ENCODE data around the gene BICD2.

The BICD2 gene

DNA sequence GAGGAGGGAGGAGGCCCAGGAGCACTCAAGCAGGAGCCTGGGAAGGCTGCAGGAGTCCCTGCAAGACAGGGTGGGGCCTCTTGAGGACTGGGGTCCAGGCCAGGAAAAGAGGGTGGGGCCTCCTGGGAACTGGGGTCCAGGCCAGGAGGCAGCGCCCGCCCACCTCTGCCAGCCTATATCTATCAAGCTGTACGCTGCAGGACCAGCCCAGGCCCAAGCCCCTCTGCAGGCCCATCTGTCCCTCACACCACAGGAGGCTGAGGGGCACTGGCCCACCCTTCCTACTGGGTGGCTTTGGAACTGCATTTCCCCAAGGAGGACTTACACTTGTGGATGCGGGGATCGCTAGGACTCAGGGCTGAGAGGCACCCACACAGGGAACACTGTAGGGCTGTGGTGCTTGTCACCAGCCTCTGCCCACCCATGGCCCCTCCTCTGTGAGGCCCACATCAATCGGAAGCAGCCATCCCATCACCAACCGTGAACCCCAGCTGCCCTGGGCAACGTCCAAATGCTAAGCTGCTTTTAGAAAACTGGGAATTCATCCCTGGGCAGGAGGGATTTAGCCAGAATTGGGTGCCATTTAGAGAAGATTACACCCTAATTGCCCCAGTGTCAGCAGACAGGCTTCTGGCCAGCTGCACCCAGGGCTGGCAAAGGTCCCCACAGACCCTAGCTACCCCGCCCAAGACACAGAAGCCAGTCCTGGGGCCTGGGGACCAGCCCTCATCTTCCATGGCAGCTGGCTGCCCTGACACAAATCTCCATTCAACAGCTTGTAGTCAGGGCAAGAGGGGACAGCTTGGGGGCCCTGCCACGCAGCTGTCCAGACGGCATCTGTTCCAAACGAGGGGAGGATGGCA is 15.3 kb downstream of the BICD2 start:
- no peak for DNase-seq (ENCODE audit: low read depth in 3 of 3, low spot score in 1 of 3)

DNA sequence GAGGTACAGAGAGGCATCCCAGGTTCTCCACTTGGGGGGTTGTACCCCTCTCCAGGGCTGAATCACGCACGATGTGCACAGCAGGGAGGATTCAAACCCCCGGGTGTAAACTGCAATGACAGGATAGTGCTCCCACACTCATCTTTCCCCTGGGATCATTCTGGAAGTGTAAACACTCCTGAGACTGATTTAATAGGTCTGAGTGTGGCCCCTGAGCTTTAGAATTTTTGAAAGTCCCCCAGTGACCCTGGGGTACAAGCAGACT is 16.5 kb downstream of the BICD2 start:
- no peak for DNase-seq (ENCODE audit: low read depth in 3 of 3, low spot score in 1 of 3)

DNA sequence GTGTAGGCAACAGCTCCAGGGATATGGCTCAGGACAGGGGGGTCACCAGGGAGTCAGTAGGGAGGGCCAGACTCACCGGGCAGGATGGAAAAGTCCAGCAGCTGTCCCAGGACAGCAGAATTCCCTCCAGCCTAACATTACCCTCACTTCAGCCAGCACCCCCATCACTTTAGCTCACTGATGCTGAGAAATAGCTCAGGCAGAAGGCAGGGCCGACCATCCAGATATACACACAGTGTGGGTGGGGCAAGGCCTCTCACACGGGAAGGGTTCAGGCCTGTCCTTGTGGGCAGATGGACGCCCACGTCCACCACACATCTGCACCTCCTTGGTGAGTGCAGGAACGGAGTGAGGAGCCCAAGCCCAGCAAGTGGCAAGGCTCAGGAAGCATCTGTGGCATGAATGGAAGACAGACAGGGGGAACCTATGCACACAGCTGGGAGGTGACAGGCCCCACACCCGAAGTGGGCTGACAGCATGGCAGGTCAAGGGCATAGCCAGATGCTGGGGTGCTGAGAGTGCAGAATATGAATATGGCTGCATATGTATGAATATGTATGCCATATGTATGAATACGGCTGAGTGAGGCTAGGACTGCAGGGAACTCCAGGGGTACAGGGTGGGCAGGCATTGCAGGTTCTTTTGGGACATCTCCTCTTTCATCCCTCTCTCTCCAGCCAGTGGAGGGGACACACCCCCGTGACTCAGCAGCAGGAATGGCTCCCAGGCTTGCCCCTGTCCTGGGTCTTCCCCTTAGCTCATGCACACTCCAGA is 17.0 kb downstream of the BICD2 start:
- no peak for DNase-seq (ENCODE audit: low read depth in 3 of 3, low spot score in 1 of 3)

DNA sequence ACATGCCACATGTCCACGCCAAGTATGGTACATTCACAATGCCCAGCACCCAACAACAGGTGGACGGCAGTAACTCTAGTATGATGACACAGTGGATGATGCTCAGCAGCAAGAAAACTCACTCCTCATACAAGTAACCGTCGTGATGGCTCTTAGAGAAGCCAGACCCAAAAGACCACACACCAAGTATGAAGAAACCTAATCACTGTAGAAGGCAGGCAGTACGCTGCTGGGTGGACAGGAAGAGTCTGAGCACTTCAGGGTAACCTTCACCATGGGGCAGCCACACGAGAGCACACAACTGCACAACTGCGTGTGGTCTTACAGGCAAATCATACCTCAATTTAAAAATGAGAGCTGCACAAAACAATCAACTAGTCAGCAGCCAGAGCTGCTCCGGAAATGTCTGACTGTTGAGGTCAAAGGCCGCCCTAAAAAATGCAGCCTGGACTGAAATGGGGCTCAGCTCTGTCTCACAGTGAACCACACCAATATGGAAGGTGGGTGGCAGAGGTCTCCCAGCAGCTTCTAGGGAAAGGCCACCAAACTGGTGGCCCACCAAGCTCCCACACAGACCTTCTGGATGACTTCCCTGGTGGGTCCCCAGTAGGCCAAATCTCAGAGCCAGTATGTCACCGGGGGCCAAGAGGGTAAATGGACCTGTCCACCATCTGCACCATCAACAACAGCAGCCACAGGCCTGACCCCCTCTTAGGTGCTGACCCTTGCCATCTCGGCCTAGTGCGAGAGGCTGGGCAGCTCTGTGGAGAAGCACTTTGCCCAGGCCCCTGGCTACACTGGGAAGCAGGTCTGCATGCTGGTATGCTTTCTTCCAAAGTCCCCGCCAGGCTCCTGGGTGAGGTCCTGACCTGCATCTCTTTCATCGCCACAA is 17.8 kb downstream of the BICD2 start:
- no peak for DNase-seq (ENCODE audit: low read depth in 3 of 3, low spot score in 1 of 3)

DNA sequence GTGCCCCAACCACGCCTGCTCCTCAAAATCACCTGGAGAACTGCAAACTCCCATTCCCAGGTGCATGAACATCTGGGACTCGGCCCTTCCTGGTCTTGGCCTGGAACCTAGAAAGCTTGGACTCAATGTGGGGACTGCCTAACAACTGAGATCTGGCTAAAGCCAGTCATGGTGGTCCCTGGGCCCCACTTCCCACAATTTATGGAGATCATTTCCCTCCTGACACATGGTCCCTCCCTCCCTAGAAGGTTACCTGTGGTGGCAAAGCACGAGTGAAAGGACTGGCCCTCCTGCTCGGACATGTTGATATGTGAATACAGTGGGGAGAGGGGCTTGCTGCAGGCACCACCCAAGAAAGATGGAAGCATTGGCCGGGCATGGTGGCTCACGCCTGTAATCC is 18.8 kb downstream of the BICD2 start:
- DNase-seq (ENCODE audit: low read depth in 3 of 3, low spot score in 1 of 3), result no peak

DNA sequence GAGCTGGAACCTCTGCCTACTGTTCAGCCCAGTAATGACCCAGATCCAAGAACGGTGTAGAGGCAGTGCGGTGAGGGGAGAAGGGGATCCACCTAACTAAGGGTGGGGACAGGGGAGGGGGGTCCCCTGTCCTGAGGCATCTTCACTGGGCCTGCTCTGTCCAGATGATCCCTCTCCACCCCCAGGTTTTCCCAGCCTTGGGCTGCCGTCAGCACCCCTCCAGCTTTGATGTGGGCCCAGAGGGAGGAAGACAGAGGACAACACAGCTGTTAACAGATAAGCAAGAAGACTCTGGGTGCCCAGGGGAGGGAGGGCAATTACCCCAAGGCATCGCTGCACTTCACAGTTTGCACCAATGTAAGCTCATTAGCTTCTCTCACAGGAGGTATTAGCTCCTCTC is 19.3 kb downstream of the BICD2 start:
- DNase-seq (ENCODE audit: low read depth in 3 of 3, low spot score in 1 of 3), result no peak

DNA sequence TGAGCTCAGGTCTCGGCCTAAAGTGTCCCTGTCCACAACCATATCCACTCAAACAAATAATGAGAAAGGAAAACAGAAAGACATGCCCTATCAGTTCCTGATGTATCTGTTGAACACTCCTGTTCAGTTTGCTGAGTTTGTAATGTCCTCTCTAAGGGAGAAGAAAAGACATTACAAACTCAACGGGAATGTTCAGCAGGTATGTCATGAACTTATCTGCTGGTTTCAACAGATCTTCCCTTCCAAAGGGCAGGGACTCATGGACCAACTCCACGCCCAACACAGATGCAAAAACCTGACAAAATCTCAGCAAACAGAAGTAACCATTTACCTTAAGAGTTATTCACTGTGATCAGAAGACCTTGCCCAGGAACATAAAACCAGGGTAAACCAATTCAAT is 23.7 kb downstream of the BICD2 start:
- DNase-seq (ENCODE audit: low read depth in 3 of 3, low spot score in 1 of 3), result no peak

DNA sequence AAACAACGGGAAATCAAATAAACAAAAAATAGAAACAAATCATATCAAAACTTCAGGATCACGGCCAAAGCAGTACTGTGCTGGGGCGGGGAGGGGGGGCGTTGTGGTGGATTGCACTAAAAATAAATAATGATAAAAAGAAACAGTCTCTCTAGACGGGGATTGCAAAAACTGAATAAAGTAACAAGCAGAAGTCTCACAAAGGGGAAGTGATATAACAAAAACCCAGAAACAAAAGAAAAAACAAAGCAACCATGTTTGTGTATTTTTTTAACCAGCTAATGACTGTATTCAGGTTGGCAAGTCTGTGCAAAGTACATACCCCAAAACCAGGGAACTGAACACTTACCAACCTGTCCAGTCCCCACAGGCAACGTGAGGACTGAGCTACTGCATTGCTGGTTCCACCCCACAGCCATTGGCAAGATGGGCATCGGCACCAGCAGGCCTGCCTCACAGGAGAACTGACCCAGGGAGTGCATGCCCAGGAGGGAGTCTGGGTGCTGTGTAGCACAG is 24.1 kb downstream of the BICD2 start:
- no peak for DNase-seq (ENCODE audit: low read depth in 3 of 3, low spot score in 1 of 3)

DNA sequence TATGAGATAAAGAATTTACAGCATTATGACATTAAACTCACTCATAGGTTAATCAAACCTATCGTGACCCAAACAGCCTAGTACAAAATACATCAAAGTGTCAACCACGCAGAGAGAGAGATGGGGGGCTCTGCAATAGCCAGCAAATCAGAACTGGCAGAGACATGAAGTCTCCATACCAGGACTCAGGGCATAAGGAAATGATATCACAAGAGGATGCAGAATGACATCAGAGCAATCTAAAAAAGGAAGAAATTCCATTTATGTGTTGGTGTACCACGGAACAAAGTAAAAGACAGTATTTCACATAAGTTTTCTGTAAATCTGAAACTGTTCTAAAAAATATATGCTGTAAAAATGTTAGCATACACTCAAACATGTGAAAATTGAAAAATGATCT is 24.6 kb downstream of the BICD2 start:
- no peak for DNase-seq (ENCODE audit: low read depth in 3 of 3, low spot score in 1 of 3)

DNA sequence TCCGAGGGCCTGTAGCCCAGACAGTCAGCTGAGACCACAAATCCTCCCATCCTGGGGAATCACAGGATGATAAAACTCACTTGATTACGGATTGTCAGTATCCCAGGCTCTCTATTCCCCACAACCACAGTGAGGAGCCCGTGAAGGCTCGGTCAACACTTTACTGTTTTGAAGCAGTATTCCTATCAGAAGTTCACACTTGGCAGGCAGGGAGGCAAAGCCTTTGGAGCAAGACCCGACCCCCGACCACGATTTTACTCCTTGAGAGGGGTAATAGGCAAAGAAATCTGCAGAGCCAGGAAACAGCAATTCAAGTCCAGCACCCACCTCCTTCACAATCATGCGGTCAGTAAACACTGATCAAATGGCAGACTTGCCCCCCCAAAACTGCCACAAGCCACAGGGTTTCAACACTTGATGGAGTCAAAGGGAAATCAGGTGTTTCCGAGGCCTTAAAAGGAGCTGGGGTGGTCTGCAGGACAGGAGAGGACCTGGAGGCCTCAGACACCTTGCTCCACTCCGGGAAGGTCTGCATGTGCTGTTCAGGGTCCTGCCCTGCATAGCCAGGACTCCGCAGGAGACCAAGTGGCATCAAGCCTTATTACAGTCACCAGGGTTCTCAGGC is 25.2 kb downstream of the BICD2 start:
- no peak for DNase-seq (ENCODE audit: low read depth in 3 of 3, low spot score in 1 of 3)

DNA sequence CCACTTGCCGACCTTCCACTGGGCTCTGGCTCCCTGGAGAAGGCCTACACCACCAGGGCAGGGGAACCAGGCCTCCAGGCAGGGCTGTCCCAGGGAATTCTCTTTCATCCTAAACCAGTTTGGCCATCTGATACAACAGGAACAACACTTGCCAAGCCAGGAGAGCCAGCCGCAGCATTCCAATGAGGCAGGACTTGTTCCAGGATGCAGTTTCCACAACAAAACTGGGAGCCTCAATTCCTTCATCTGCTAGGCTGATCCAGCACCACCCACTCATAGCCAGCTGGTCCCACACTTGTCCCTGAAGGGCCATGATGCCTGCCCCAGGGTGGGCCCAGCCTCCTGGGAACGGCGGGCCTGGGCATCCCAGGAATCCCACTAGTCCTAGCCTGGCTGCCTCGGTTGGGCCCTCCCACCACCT is 26.0 kb downstream of the BICD2 start:
- DNase-seq (ENCODE audit: low read depth in 3 of 3, low spot score in 1 of 3), result no peak

DNA sequence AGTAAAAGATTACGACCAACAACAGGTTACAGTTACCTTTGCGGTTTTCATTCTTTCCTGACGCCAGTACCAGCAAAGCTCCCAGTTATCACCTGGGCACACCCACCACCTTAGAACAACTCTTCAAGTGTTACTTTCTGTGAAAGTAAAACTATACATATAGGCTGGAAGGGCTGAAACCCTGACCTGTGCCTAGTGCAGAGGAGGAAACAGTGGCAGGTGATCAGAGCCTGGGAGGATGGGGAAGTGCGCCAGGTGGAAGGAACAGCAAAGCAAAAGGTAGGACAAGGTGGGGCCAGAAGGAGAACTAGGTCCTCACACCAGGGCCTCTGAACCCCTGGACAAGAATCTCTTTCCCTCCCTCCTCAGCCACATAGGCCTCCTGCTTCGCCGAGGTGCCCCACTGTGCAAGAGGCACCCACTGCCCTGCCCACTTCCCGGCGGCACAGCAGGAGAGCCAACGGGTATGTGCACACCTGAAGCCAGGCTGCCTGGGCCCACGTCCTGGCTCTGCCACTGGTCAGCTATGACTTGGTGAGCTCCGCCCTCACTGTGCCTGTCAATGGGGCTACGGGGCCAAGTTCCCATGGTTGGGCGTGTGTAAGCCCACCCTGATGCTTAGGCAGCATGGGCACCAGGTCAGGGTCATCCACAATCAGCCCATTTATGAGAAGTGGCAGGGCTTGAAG is 26.9 kb downstream of the BICD2 start:
- no peak for DNase-seq (ENCODE audit: low read depth in 3 of 3, low spot score in 1 of 3)

DNA sequence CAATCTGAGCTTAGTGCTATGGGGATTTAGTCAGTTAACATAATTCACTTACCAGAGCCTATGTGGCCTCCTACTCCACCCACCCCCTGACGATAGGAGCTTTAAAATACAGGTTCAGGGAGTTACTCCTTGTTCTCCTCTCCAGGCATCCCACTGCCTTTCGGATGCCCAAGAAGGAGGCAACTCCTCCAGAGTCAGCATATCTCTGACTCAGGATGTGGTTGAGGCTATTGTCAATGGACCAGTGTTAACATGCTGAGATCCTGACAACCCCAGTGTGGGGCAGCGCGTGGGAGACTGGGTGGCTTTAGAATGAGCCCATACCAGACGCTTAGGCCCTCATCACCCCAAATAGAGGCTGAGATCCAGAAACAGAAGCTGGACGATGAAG is 27.4 kb downstream of the BICD2 start:
- DNase-seq (ENCODE audit: low read depth in 3 of 3, low spot score in 1 of 3), result no peak

DNA sequence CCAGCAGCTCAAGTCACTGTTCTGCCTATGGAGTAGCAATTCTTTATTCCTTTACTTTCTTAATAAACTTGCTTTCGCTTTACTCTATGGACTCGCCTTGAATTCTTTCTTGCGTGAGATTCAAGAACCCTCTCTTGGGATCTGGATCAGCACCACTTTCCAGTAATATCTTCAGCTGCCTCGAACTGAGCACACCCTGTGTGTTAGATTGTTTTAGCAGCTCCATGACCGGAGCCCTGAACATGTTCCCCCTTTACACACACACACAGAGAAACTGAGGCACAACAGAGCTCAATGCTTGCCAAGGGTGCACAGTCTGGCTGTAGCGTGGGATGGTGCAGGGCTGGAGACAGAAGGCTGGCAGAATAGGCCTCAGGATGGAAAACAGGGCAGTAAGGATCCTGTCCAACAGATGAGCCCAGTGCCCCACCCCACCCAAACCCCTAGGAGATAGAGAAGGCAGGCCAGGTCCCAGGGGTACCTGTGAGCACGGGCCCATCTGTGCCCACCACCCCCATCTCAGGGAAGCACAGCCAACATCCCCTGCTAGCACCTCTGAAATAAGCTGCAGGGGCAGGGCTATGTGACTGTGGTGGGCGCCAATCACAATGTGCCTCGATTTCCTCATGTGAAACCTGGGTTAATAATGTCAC is 27.9 kb downstream of the BICD2 start:
- DNase-seq (ENCODE audit: low read depth in 3 of 3, low spot score in 1 of 3), result no peak

DNA sequence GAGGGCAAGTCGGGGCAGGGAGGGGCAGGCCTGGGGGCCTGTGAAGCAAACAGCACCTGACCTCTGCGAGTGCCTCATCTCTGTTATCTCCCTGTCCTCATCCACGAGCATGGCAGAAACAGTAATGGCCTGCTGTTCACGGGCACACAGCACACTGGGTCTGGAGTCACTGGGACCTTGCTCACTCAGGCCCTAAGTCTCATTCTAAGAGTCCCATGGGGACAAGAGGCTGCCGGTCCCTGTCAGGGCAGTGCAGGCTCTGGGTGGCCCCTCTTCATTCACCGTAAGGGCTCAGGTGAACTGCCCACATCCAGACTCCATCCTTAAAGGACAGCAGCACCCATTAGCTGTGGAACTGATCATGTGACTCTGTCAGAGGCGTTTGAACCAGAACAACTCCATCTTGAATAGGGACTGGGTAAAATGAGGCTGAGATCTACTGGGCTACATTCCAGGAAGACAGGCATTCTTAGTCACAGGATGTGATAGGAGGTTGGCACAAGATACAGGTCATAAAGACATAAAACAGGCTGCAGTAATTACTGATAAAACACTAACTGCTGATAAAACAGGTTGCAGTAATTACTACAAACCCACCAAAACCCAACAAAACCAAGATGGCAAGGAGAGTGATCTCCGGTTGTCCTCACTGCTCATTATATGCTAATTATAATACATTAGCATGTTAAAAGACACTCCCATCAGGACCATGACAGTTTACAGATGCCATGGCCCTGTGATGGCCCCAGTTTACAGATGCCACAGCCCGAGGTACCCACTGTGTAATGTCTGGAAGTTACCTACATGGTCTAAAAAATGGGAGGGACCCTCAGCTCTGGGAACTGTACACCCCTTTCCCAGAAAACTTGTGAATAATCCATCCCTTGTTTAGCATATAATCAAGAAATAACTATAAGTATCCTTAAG is 28.7 kb downstream of the BICD2 start:
- DNase-seq (ENCODE audit: low read depth in 3 of 3, low spot score in 1 of 3), result no peak

DNA sequence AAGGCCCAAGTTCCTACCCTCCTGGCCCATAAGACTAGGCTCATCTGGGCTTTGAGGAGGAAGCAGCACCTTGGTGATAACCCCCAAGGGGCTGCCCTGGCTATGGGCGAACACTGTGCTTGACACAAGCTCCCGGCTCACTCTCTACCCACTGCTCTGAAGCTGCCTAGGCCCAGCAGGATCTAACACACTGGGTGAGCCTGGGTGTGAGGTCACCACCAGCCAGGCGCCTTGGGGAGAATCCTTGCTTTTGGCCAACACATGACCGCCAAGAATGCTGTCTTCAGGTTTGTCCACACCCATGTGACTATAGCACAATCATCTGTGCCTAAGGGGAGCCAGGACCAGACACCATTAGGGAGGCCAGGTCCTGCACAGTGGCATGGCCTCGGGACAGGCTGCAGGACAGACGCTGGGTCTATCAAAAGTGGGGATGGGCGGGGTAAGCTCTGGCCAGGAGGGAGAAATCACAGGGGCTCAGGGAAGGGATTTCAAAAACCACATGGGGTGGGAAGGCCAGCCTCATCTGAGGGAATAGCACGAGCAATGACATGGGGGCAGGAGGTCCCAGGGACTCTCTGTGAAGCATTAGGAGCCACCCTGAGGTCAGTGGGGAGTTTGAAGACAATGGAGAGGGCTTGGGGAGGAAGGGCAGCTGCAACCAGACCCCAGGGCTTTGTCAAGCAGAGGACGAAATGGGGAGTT is 29.6 kb downstream of the BICD2 start:
- no peak for DNase-seq (ENCODE audit: low read depth in 3 of 3, low spot score in 1 of 3)

DNA sequence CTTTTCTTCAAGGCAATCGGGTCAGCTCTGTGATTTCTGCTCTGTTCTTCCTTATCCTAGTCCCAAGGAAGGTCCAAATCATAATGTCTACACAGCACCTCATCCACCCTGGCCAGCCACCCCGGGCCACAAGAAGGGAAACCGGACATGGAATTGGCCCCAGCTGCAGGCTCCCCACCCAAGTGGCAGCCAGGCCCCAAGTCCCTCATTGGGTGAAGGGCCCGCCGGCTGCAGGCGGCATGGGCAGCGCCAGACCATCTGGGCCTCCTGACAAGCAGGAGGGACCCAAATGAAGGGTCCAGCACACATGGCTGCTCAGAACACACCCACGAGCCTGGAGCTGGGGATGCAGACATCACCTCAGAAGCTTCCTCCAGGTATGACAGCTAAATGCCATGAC is 33.7 kb downstream of the BICD2 start:
- no peak for DNase-seq (ENCODE audit: low read depth in 3 of 3, low spot score in 1 of 3)

DNA sequence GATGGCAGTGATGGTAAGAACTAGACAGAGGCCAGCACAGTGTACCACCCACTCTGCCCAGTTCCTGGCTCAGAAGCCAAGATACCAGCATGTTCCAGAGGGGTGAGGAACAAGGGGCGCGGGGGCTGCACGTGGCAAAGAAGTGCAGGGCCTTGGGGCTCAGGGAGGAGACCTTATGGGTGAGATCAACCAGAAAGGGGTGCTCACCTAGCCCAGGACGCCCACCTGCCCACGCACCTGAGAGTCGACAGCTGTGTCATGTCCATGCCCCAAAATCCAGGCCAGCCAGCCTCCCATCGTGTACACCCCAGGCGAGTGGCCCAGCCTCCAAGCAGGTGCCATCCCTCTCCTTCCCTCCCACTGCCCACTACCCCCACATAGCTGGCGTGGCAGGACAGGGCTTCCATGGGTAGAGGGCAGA is 34.9 kb downstream of the BICD2 start:
- DNase-seq (ENCODE audit: low read depth in 3 of 3, low spot score in 1 of 3), result no peak

All from stimulated activated CD4-positive, alpha-beta T cell treated with anti-CD3 and anti-CD28 coated beads, TNF-alpha, amount 100 ng/mL, for 1 hour (primary cell).